HG03159 (cell line): Measurements from ENCODE around the gene RAI1.

Experiments used
- ATAC-seq: cut with Tn5 transposase; IDR thresholded peaks from one replicate; pipeline ENCODE4 v1.9.1; 2021; ENCODE audit warnings: mild to moderate bottlenecking, moderate library complexity; ENCODE audit not compliant: unreplicated experiment

The RAI1 gene

GRCh38 chr17:17745476-17746455 lies 64.5 kb downstream of the RAI1 start:
- no peak for ATAC-seq

GRCh38 chr17:17748179-17748578 lies 66.9 kb downstream of the RAI1 start:
- ATAC-seq: no peak

- no peak for ATAC-seq
Observed at GRCh38 chr17:17748604-17749003, 67.3 kb downstream of the RAI1 start.

- no peak for ATAC-seq
Observed at GRCh38 chr17:17749025-17749772, 67.9 kb downstream of the RAI1 start.

- no peak for ATAC-seq
Observed at GRCh38 chr17:17749921-17750320, 68.7 kb downstream of the RAI1 start.

GRCh38 chr17:17750881-17751280 lies 69.6 kb downstream of the RAI1 start:
- peak; percentile 37 for ATAC-seq

GRCh38 chr17:17751489-17752088 lies 70.3 kb downstream of the RAI1 start:
- ATAC-seq: no peak

- peak; percentile 79 for ATAC-seq
Observed at GRCh38 chr17:17752089-17752820, 71.0 kb downstream of the RAI1 start.

- ATAC-seq: no peak
Observed at GRCh38 chr17:17752821-17753321, 71.6 kb downstream of the RAI1 start.

- no peak for ATAC-seq
Observed at GRCh38 chr17:17754719-17755686, 73.7 kb downstream of the RAI1 start.

- no peak for ATAC-seq
Observed at GRCh38 chr17:17755715-17756114, 74.5 kb downstream of the RAI1 start.

GRCh38 chr17:17757391-17757791 lies 76.1 kb downstream of the RAI1 start:
- ATAC-seq: no peak

GRCh38 chr17:17757956-17758845 lies 76.9 kb downstream of the RAI1 start:
- ATAC-seq: no peak

GRCh38 chr17:17758941-17759563 lies 77.8 kb downstream of the RAI1 start:
- ATAC-seq: no peak

GRCh38 chr17:17760350-17760749 lies 79.1 kb downstream of the RAI1 start:
- ATAC-seq: no peak

- ATAC-seq: no peak
Observed at GRCh38 chr17:17760872-17761550, 79.8 kb downstream of the RAI1 start.
